H1 (cell line): ENCODE data around the gene LMAN1L.

Source experiments
- CTCF ChIP-seq, 3 experiments: IDR thresholded peaks; 1 replicate in 2 of 3; 2 replicates in 1 of 3; pipeline versions ENCODE4 v1.5.1 to v1.6.1; 2011; ENCODE audit warnings: low read length in 3 of 3, mild to moderate bottlenecking in 3 of 3, inconsistent platforms in 2 of 3, low read depth in 1 of 3, moderate library complexity in 1 of 3; ENCODE audit not compliant: insufficient read depth in 1 of 3; ENCODE audit errors: control extremely low read depth in 1 of 3
- EZH2 ChIP-seq: fragments of 200-600 bp; sonication (generic); IDR thresholded peaks from 2 replicates; pipeline ENCODE4 v1.7.1; 2012; ENCODE audit warnings: low read depth, mild to moderate bottlenecking, moderate library complexity, low read length, inconsistent platforms; ENCODE audit not compliant: severe bottlenecking

- TF ChIP-seq CTCF (IDR thresholded peaks at IDR 0.05; ENCODE audit: control extremely low read depth in 1 of 3, insufficient read depth in 1 of 3, low read depth in 1 of 3, low read length in 3 of 3) (no peak), EZH2 (no peak)
Measured at GRCh38 chr15:74845581-74845980, 32.9 kb downstream of the LMAN1L start.
